Esophagus squamous epithelium (tissue), 5 donors: Measurements from ENCODE around the gene MTHFR. TPM values are rescaled to one million over a fixed set of nuclear protein-coding genes. Genes with fewer than 3 reads are reported as not detected.
A peak's percentile ranks its signal among the peaks of the same experiment; 100 is the strongest.

Experiments
- DNase-seq: peaks from one replicate; lab custom pipeline; 2025; lab: John Stamatoyannopoulos, UW
- H3K27ac ChIP-seq, 4 donors: fragments of 200-600 bp; sonication (generic); one replicate each; pipeline ENCODE4 v1.5.1; 2016 to 2019; ENCODE audit warnings: mild to moderate bottlenecking in 1 of 4
- H3K27me3 ChIP-seq, 4 donors: fragments of 200-600 bp; sonication (generic); 1 replicate in 3 of 4; 2 replicates in 1 of 4; pipeline versions ENCODE4 v1.5.1 to v1.6.0; 2017 to 2021; ENCODE audit warnings: antibody characterized with exemption in 1 of 4
- H3K36me3 ChIP-seq, 3 donors: fragments of 200-600 bp; sonication (generic); one replicate each; pipeline ENCODE4 v1.5.1; 2016 to 2019
- H3K4me1 ChIP-seq, 3 donors: fragments of 200-600 bp; sonication (generic); one replicate each; pipeline ENCODE4 v1.5.1; 2017 to 2019
- H3K4me3 ChIP-seq, 4 donors: fragments of 200-600 bp; sonication (generic); 1 replicate in 3 of 4; 2 replicates in 1 of 4; pipeline ENCODE4 v1.5.1; 2016 to 2019; ENCODE audit warnings: mild to moderate bottlenecking in 2 of 4, moderate library complexity in 1 of 4
- H3K9me3 ChIP-seq, 3 donors: fragments of 200-600 bp; sonication (generic); one replicate each; pipeline ENCODE4 v1.5.1; 2016 to 2019
- POLR2A ChIP-seq, 4 donors: fragments of 450-650 bp; IDR thresholded peaks; one replicate each; pipeline ENCODE4 v1.6.1; 2017; ENCODE audit warnings: antibody characterized with exemption in 4 of 4, mild to moderate bottlenecking in 4 of 4, moderate library complexity in 3 of 4
- WGBS, 2 donors: methylation state at CpG; one replicate each; pipeline ENCODE4 v1.1.5; 2018; 5-methylcytosine and 5-hydroxymethylcytosine counted together
- intact Hi-C: fragments of 100-400 bp; cut with DNase I; formaldehyde crosslinking; loops from one replicate; pipeline ENCODE4 v1.15.0; 2022
- total RNA-seq, 4 donors: library from RNA; depleted of rRNA; stranded (reverse); fragments of >200 nt; gene quantifications; one replicate each; pipeline ENCODE4 v1.1.0, GENCODE V29; 2016
- TF ChIP-seq, protein P1 (sequence below), 6 experiments: fragments of 450-650 bp in 4 of 6; fragments of 200-600 bp in 2 of 6; sonication (generic) in 2 of 6; IDR thresholded peaks; one replicate each; pipeline ENCODE4 v1.5.1; 2016 to 2019; ENCODE audit warnings: antibody characterized with exemption in 6 of 6, mild to moderate bottlenecking in 4 of 6, moderate library complexity in 4 of 6
- donor health status: DM: yes; HTN: yes; CAD: no.

The MTHFR gene
- total RNA-seq, 4 donors from 2014 or later, result 15.6 to 30.1 (median 25.4) TPM

- WGBS, 2 donors, result 81 to 100% methylated on average over 3 of the region's 15 CpGs
- Histone ChIP-seq H3K27ac (no peak overlapping the region), H3K4me1 (peaks cover 0 to 11% (median 0%) of the 10 kb centered on the region in 3 donors), H3K4me3 (no peak overlapping the region), H3K9me3 (no peaks in the 10 kb centered on the region), H3K36me3 (peaks cover 0 to 65% (median 20%) of the 10 kb centered on the region in 3 donors), H3K27me3 (no peaks in the 10 kb centered on the region)
- TF ChIP-seq POLR2A (IDR thresholded peaks at IDR 0.05), result no peak
- TF ChIP-seq, protein P1, sequence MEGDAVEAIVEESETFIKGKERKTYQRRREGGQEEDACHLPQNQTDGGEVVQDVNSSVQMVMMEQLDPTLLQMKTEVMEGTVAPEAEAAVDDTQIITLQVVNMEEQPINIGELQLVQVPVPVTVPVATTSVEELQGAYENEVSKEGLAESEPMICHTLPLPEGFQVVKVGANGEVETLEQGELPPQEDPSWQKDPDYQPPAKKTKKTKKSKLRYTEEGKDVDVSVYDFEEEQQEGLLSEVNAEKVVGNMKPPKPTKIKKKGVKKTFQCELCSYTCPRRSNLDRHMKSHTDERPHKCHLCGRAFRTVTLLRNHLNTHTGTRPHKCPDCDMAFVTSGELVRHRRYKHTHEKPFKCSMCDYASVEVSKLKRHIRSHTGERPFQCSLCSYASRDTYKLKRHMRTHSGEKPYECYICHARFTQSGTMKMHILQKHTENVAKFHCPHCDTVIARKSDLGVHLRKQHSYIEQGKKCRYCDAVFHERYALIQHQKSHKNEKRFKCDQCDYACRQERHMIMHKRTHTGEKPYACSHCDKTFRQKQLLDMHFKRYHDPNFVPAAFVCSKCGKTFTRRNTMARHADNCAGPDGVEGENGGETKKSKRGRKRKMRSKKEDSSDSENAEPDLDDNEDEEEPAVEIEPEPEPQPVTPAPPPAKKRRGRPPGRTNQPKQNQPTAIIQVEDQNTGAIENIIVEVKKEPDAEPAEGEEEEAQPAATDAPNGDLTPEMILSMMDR (IDR thresholded peaks at IDR 0.05), result no peak
- intact Hi-C loops, result no loop called here
- DNase-seq, result no peak
Measured at GRCh38 chr1:11749996-11750395, 55.8 kb downstream of the MTHFR start.

- H3K36me3 ChIP-seq, result peaks cover 0 to 66% (median 20%) of the 10 kb centered on the region in 3 donors
Measured at GRCh38 chr1:11749203-11749689, 56.5 kb downstream of the MTHFR start.

DNA sequence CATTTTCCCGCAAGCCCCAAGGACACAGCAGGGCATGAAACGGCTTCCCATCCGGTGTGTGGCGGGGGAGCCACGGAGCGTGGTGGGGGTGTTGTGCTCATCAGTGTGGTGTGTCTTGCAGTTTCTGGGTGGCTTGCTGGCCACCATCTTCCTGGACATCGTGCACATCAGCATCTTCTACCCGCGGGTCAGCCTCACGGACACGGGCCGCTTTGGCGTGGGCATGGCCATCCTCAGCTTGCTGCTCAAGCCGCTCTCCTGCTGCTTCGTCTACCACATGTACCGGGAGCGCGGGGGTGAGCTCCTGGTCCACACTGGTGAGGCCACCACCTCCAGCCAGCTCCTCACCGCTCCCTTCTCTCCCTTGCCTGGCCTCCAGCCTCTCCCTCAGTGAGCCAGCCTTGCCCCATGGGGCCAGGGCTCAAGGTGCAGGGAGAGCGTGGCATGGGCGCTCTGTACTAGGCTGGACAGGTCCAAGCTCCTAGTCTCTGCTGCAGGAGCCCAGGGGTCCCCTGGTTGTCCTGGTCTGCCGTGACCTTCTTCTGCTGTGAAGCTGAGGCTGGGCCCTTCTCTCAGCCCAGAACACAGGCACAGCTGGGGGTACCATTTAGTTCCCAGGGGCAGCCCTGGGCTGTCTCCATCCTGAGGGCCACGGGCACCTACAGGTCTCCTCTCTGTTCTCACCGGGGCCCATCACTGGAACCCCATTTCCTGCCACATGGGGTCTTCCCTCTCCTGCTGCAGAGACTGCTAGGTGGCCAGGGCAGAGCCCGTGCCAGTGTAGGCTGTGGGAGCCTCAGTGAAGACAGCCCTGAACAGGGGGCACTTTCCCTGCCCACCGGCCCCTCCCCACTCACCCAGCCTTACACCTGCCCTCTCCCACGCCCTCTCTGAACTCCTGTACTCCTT lies 57.2 kb downstream of the MTHFR start:
- no peaks in the 10 kb centered on the region for H3K27me3 ChIP-seq
- WGBS, 2 donors, result 75 to 97% methylated on average over 4 to 6 of the region's 27 CpGs
- no peaks in the 10 kb centered on the region for H3K9me3 ChIP-seq
- DNase-seq, result no peak
- intact Hi-C loops, result no loop called here
- H3K4me1 ChIP-seq, result peaks cover 0 to 11% (median 0%) of the 10 kb centered on the region in 3 donors
- peaks cover 0 to 66% (median 20%) of the 10 kb centered on the region in 3 donors for H3K36me3 ChIP-seq
- no peak overlapping the region for H3K4me3 ChIP-seq
- no peak for TF ChIP-seq POLR2A (IDR thresholded peaks at IDR 0.05)
- TF ChIP-seq, protein P1 (IDR thresholded peaks at IDR 0.05), result no peak
- no peak overlapping the region for H3K27ac ChIP-seq

More at GRCh38 chr1:11749203-11749689, 56.5 kb downstream of the MTHFR start:
- H3K27ac ChIP-seq, result no peak overlapping the region
- peaks cover 0 to 11% (median 0%) of the 10 kb centered on the region in 3 donors for H3K4me1 ChIP-seq
- intact Hi-C loops, result no loop called here
- no peak overlapping the region for H3K4me3 ChIP-seq
- TF ChIP-seq, protein P1 (IDR thresholded peaks at IDR 0.05), result peak in 5 of 6 experiments; percentile 17 to 61 (median 47)
- no peak for TF ChIP-seq POLR2A (IDR thresholded peaks at IDR 0.05)
- no peaks in the 10 kb centered on the region for H3K9me3 ChIP-seq
- H3K27me3 ChIP-seq, result no peaks in the 10 kb centered on the region
- DNase-seq, result no peak
- 14 to 77% methylated on average over 1 to 4 of the region's 9 CpGs for WGBS, 2 donors

- Histone ChIP-seq H3K4me3 (no peak overlapping the region), H3K4me1 (peaks cover 0 to 21% (median 0%) of the 10 kb centered on the region in 3 donors), H3K36me3 (peaks cover 0 to 66% (median 20%) of the 10 kb centered on the region in 3 donors), H3K9me3 (no peaks in the 10 kb centered on the region), H3K27me3 (no peaks in the 10 kb centered on the region), H3K27ac (no peak overlapping the region)
- 86 to 89% methylated on average over 6 to 7 of the region's 20 CpGs for WGBS, 2 donors
- no peak for DNase-seq
- TF ChIP-seq, protein P1 (IDR thresholded peaks at IDR 0.05), result no peak
- TF ChIP-seq POLR2A (IDR thresholded peaks at IDR 0.05), result no peak
- intact Hi-C loops, result no loop called here
Measured at GRCh38 chr1:11746795-11747487, 58.8 kb downstream of the MTHFR start.
